ENCODE data around the gene RFPL3.

Gene RFPL3

GRCh38 chr22:32385681-32386080 lies 28.0 kb downstream of the RFPL3 start:
- no peak overlapping the region for H3K27ac ChIP-seq
- no peak for DNase-seq (ENCODE audit: low spot score)
- CTCF ChIA-PET = interaction anchor here (0.6 kb wide), 1 partner anchor 1901 kb away, joined by 5 read pairs; no protein-coding TSS in a partner anchor
- no peak for TF ChIP-seq CTCF (conservative IDR thresholded peaks at IDR 0.05; ENCODE audit: low read depth)
- POLR2A ChIA-PET (ENCODE audit: low non-redundant PET) = no interaction called here

GRCh38 chr22:32389685-32390084 lies 32.0 kb downstream of the RFPL3 start:
- CTCF ChIA-PET = no interaction called here
- no peak overlapping the region for H3K27ac ChIP-seq
- peak; percentile 16 for TF ChIP-seq CTCF (conservative IDR thresholded peaks at IDR 0.05; ENCODE audit: low read depth)
- POLR2A ChIA-PET (ENCODE audit: low non-redundant PET) = no interaction called here
- DNase-seq (ENCODE audit: low spot score) = no peak

GRCh38 chr22:32395107-32395506 lies 37.4 kb downstream of the RFPL3 start:
- DNase-seq (ENCODE audit: low spot score) = no peak
- CTCF ChIA-PET = no interaction called here
- TF ChIP-seq CTCF (conservative IDR thresholded peaks at IDR 0.05; ENCODE audit: low read depth) = no peak
- POLR2A ChIA-PET (ENCODE audit: low non-redundant PET) = no interaction called here
- no peak overlapping the region for H3K27ac ChIP-seq

- TF ChIP-seq CTCF (conservative IDR thresholded peaks at IDR 0.05; ENCODE audit: low read depth) = no peak
- no peak for DNase-seq (ENCODE audit: low spot score)
- H3K27ac ChIP-seq = no peak overlapping the region
- POLR2A ChIA-PET (ENCODE audit: low non-redundant PET) = no interaction called here
- CTCF ChIA-PET = no interaction called here
These were observed 38.6 kb downstream of the RFPL3 start for GRCh38 chr22:32396255-32396654.

- ChIA-PET POLR2A (ENCODE audit: low non-redundant PET) (no interaction called here), CTCF (no interaction called here)
- no peak overlapping the region for H3K27ac ChIP-seq
- DNase-seq (ENCODE audit: low spot score) = no peak
- no peak for TF ChIP-seq CTCF (conservative IDR thresholded peaks at IDR 0.05; ENCODE audit: low read depth)
These were observed 39.1 kb downstream of the RFPL3 start for GRCh38 chr22:32396746-32397145.

GRCh38 chr22:32401486-32401885 lies 43.8 kb downstream of the RFPL3 start:
- ChIA-PET POLR2A (ENCODE audit: low non-redundant PET) (no interaction called here), CTCF (no interaction called here)
- no peak overlapping the region for H3K27ac ChIP-seq
- no peak for TF ChIP-seq CTCF (conservative IDR thresholded peaks at IDR 0.05; ENCODE audit: low read depth)
- DNase-seq (ENCODE audit: low spot score) = no peak

GRCh38 chr22:32404021-32404420 lies 46.4 kb downstream of the RFPL3 start:
- ChIA-PET CTCF (interaction anchor here (0.6 kb wide), 1 partner anchor 13 kb away, joined by 7 read pairs; no protein-coding TSS in a partner anchor), POLR2A (ENCODE audit: low non-redundant PET) (no interaction called here)
- no peak for TF ChIP-seq CTCF (conservative IDR thresholded peaks at IDR 0.05; ENCODE audit: low read depth)
- DNase-seq (ENCODE audit: low spot score) = no peak
- H3K27ac ChIP-seq = no peak overlapping the region
